Heart left ventricle (tissue), 16 donors: Measurements from ENCODE around the gene TTYH3. TPM values are rescaled to one million over a fixed set of nuclear protein-coding genes. Genes with fewer than 3 reads are reported as not detected.

Experiments
- ATAC-seq, 4 donors: fragments of 200-7000 bp; cut with Tn5 transposase; one replicate each; pipeline ENCODE4 v1.9.1; 2020 to 2022; ENCODE audit warnings: moderate library complexity in 4 of 4, mild to moderate bottlenecking in 3 of 4, moderate number of reproducible peaks in 1 of 4
- DNase-seq, 5 donors: peaks; one replicate each; pipeline ENCODE4 v3.0.0-alpha.2; 2020
- H3K27ac ChIP-seq, 12 donors: fragments of 200-600 bp; sonication (generic) in 4 of 12; one replicate each; pipeline versions ENCODE4 v1.5.0 to v1.8.0; 2016 to 2022; ENCODE audit warnings: mild to moderate bottlenecking in 2 of 12
- H3K27me3 ChIP-seq, 9 donors: fragments of 200-600 bp; sonication (generic) in 2 of 9; one replicate each; pipeline versions ENCODE4 v1.5.1 to v1.8.0; 2016 to 2022; ENCODE audit warnings: mild to moderate bottlenecking in 3 of 9
- H3K36me3 ChIP-seq, 9 donors: fragments of 200-600 bp; sonication (generic) in 2 of 9; one replicate each; pipeline versions ENCODE4 v1.5.0 to v1.8.0; 2018 to 2022; ENCODE audit warnings: mild to moderate bottlenecking in 2 of 9
- H3K4me1 ChIP-seq, 12 donors: fragments of 200-600 bp; sonication (generic) in 4 of 12; one replicate each; pipeline versions ENCODE4 v1.5.0 to v1.8.0; 2016 to 2022; ENCODE audit warnings: mild to moderate bottlenecking in 3 of 12
- H3K4me3 ChIP-seq, 12 donors: fragments of 200-600 bp; sonication (generic) in 4 of 12; one replicate each; pipeline versions ENCODE4 v1.5.0 to v1.8.0; 2017 to 2022; ENCODE audit warnings: mild to moderate bottlenecking in 9 of 12, moderate library complexity in 4 of 12
- H3K9me3 ChIP-seq, 12 donors: fragments of 200-600 bp; sonication (generic) in 4 of 12; one replicate each; pipeline versions ENCODE4 v1.5.0 to v1.8.0; 2016 to 2022; ENCODE audit warnings: mild to moderate bottlenecking in 1 of 12
- POLR2A ChIP-seq, 2 donors: fragments of 450-650 bp; IDR thresholded peaks; one replicate each; pipeline ENCODE4 v1.6.1; 2017; ENCODE audit warnings: antibody characterized with exemption in 2 of 2, mild to moderate bottlenecking in 2 of 2, moderate library complexity in 2 of 2
- WGBS, 4 donors: extraction: QIAGEN DNeasy Blood & Tissue Kit in 2 of 4; methylation state at CpG; one replicate each; pipeline versions ENCODE4 v1.1.5 to v1.1.7; 2013 to 2018; 5-methylcytosine and 5-hydroxymethylcytosine counted together
- intact Hi-C, 10 donors: fragments of 100-400 bp; cut with DNase I; formaldehyde crosslinking; loops; one replicate each; pipeline versions ENCODE4 v1.11.1 to v1.14.2; 2022
- polyA plus RNA-seq, 2 donors: library from polyadenylated mRNA; stranded (reverse); fragments of 200-250 nt; gene quantifications; one replicate each; pipeline ENCODE4 v1.2.3, GENCODE V29; 2013
- total RNA-seq, 9 donors: library from RNA; depleted of rRNA in 2 of 9; stranded (reverse); fragments of >200 nt in 2 of 9; fragmentation: NEBNext Ultra II Directional in 3 of 9; extraction: Animal tissue kit (Norgen Biotek cat#: 25700) in 3 of 9; gene quantifications; one replicate each; pipeline versions ENCODE4 v1.1.0 to v1.2.4, GENCODE V29; 2016 to 2023
- TF ChIP-seq, protein P1 (sequence below), 12 donors: fragments of 200-600 bp; sonication (generic) in 4 of 12; IDR thresholded peaks; one replicate each; pipeline versions ENCODE4 v1.5.0 to v1.8.0; 2018 to 2022; ENCODE audit warnings: antibody characterized with exemption in 12 of 12, mild to moderate bottlenecking in 5 of 12
- donor health status: ischemic (EF 13 %, LVEDD 7.1; RV severe dilation, severe dysfunction).
- donor health status: healthy with polysubstance abuse.
- donor health status: DM: no; HTN: yes; CAD: no.
- donor health status: DM: no; HTN: no; CAD: no.
- donor health status: ischemic (EF 25% LVEDD 6.9; RV normal size, moderate dysfunction).
- donor health status: ischemic (EF 25% LVEDD 5.7; RV mildly dilated, moderate dysfunction).
- donor health status: healthy.
- donor health status: DM: yes; HTN: yes; CAD: no.
- donor health status: ischemic (EF 35%, LVEDD 5.7; RV mildly dilated, moderate dysfunction).
- donor health status: nonischemic (EF 11% LVEDD 7.7; RV severe dilation, severe dysfunction).
- donor health status: DM: yes; HTN: yes; CAD: no.
- donor health status: PGD.
- donor health status: ischemic (EF 29% LVEDD 5.4; RV normal size, mild dysfunction).
- donor health status: nonischemic (EF 23%, LVEDD 6.1; RV moderate dilation, normal function).

TTYH3 gene
- total and polyA plus RNA-seq, 11 donors: 5.7 to 104 (median 12.8) TPM

- Histone ChIP-seq H3K36me3 (peaks cover 0 to 83% (median 11%) of the 10 kb centered on the region in 9 donors), H3K27ac (no peak overlapping the region), H3K4me1 (peaks cover 0 to 10% (median 6%) of the 10 kb centered on the region in 12 donors), H3K27me3 (no peaks in the 10 kb centered on the region), H3K4me3 (no peak overlapping the region), H3K9me3 (no peaks in the 10 kb centered on the region)
- intact Hi-C loops: loop anchor here in 1 of 10 donors (5.0 kb wide), 1 partner anchor 46 kb away; no protein-coding TSS in a partner anchor
- ATAC-seq (no peak), DNase-seq (peak in 2 of 5 donors; percentile 20 to 62)
- TF ChIP-seq, protein P1, sequence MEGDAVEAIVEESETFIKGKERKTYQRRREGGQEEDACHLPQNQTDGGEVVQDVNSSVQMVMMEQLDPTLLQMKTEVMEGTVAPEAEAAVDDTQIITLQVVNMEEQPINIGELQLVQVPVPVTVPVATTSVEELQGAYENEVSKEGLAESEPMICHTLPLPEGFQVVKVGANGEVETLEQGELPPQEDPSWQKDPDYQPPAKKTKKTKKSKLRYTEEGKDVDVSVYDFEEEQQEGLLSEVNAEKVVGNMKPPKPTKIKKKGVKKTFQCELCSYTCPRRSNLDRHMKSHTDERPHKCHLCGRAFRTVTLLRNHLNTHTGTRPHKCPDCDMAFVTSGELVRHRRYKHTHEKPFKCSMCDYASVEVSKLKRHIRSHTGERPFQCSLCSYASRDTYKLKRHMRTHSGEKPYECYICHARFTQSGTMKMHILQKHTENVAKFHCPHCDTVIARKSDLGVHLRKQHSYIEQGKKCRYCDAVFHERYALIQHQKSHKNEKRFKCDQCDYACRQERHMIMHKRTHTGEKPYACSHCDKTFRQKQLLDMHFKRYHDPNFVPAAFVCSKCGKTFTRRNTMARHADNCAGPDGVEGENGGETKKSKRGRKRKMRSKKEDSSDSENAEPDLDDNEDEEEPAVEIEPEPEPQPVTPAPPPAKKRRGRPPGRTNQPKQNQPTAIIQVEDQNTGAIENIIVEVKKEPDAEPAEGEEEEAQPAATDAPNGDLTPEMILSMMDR (IDR thresholded peaks at IDR 0.05): no peak
- no peak for TF ChIP-seq POLR2A (IDR thresholded peaks at IDR 0.05)
- 90 to 97% (median 93%) methylated on average over 4 to 33 of the region's 33 CpGs for WGBS, 4 donors
Observed at GRCh38 chr7:2657920-2658671, 26.3 kb downstream of the TTYH3 start.

DNA sequence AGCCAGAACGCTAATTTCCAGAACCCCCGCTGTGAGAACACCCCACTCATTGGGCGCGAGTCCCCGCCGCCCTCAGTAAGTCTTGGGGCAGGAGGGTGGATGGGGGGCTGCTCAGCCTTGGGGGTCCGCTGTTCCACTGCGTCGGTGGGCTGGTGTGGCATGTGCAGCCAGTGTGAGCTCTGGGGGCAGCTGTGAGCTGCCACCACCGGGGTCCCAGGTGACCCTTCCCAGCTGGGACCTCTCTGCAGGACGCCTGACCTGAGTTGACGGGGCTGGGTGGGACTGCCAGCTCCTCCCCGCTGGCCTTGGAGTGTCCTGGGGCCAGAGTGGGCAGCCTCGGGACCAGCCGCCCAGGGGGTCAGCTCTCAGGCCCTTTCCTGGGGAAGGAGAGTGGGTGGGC is 27.2 kb downstream of the TTYH3 start:
- DNase-seq (peak in 2 of 5 donors; percentile 25 to 56), ATAC-seq (no peak)
- no peaks in the 10 kb centered on the region for H3K9me3 ChIP-seq
- no peaks in the 10 kb centered on the region for H3K27me3 ChIP-seq
- no peak for TF ChIP-seq POLR2A (IDR thresholded peaks at IDR 0.05)
- TF ChIP-seq, protein P1 (IDR thresholded peaks at IDR 0.05): no peak
- peaks cover 0 to 18% (median 15%) of the 10 kb centered on the region in 12 donors for H3K4me1 ChIP-seq
- H3K36me3 ChIP-seq: peaks cover 0 to 76% (median 11%) of the 10 kb centered on the region in 9 donors
- 66 to 94% (median 93%) methylated on average over 3 to 15 of the region's 15 CpGs for WGBS, 4 donors
- no peak overlapping the region for H3K4me3 ChIP-seq
- H3K27ac ChIP-seq: no peak overlapping the region
- intact Hi-C loops: loop anchor here in 1 of 10 donors (5.0 kb wide), 1 partner anchor 47 kb away; no protein-coding TSS in a partner anchor

DNA sequence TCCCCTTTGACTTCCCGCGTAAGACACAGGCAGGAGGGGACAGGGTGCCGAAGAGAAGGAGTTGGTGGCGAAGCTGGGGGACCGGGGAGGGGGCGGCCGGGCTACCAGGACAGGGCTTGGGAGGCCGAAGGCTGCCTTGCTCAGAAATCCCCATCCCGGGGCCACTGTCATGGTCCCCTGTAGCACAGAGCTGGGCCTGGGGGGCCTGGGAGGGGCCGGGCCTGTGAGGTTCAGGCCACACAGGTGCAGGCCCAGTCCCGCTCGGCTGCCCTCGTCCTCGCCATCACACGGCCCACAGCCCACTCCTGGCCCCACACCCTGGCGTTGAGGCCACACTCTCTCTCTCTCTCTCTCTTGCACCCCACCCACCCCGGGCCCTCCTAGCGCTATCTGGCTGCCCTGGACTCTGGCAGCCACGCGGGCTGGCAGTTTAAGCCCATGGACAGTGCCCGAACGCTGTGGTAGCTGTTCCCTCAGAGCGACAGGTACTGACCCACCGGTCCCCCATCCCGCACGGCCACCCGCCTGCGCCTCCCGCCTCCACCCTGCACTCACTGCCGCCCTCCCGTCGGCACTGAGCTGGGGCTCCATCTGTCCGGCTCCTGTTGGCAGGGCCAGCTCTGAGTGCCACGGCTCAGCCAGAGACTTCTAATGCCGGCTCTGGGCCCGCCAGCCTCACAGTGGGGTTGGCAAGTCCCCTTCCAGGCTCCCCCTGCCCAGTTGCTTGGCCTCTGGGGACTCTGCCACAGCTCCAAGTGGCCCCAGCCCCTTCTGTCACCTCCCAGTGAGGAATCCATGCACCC is 28.0 kb downstream of the TTYH3 start:
- DNase-seq (peak in 2 of 5 donors; percentile 22 to 58), ATAC-seq (no peak)
- WGBS, 4 donors: 87 to 92% (median 89%) methylated on average over 28 to 36 of the region's 36 CpGs
- TF ChIP-seq, protein P1 (IDR thresholded peaks at IDR 0.05): no peak
- TF ChIP-seq POLR2A (IDR thresholded peaks at IDR 0.05): no peak
- no peak overlapping the region for H3K27ac ChIP-seq
- peaks cover 0 to 25% (median 16%) of the 10 kb centered on the region in 12 donors for H3K4me1 ChIP-seq
- no peaks in the 10 kb centered on the region for H3K27me3 ChIP-seq
- H3K9me3 ChIP-seq: no peaks in the 10 kb centered on the region
- H3K36me3 ChIP-seq: peaks cover 0 to 68% (median 11%) of the 10 kb centered on the region in 9 donors
- intact Hi-C loops: loop anchor here in 5 of 10 donors (5.0 to 10.0 kb wide), 4 partner anchors 47 to 92 kb away; no protein-coding TSS in a partner anchor
- no peak overlapping the region for H3K4me3 ChIP-seq
